Hepatic stellate cell (primary cell): ENCODE data around the gene LYVE1.
"Not testable (repeated sequence)": the region's sequence is repeated elsewhere in the genome, so short reads cannot be mapped to it uniquely, and the experiment has no call there.

Experiments used
- DNase-seq: peaks from one replicate; pipeline ENCODE4 v3.0.0; 2011; ENCODE audit warnings: low spot score

Gene LYVE1

DNA sequence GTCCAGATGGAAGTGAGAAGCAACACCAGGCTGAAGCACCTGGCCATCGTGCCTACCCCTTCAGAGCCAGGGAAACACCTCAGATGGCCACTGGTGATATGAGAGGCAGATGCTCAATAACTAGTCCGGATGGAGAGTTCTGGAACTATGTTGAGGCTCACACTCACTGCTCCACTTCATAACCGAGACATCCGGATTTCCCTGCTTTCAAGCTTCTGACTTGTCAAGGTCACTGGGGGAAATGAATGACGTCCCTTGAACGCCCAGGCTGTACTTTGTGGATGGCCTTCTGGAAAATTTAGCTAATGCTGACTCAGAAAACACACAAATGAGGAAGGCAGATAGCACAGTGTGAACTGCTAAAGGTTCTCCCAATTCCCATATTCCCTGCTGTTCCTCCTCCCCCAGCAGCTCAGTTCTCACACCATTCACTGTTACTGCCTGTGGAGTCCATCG is at the start of gene LYVE1:
Gene LYVE1, minus strand, starts transcription at position 180 of the 456 bp plus-strand sequence. Its CDS starts 133 bp downstream, at position 47.
- no peak for DNase-seq

DNA sequence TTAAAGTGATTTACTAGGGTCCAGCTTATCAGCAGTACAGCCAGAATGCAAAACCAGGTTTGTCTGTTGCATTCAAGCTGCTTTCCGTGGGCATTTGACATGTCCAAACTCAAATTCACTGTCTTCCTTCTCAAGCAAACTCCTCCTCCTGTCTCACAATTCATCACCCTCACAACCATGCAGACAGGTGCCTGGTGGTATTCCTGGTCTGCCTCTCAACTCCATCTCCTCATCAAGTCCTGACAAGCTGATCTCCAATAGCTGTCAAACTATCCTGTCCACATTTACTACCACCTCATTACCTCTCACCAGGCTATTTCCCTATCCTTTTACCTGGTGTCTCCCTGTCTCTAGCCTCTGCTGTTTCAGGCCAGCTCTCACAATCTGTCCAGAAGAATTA is 49.1 kb upstream of the LYVE1 start:
- no peak for DNase-seq

GRCh38 chr11:10611979-10612862 is 43.8 kb upstream of the LYVE1 start:
- DNase-seq = no peak

DNA sequence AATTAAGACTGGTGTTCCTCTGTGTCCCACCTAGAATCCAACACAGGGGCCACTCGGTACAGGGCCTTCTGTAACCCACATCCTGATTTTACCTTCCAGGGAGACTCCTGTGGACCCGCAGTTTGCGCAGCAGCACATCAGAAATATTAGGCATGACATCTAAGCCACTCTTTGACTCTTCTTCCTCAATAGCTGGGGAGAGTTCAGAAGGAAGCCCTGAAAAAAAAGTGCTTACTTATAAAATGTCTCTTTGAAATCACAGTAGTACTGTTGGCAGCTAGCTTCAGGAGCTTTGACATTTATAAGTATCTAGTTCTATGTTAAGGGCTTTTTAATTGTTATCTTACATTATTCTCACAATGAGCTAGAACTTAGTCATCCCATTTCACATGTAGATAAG is 41.2 kb upstream of the LYVE1 start:
- no peak for DNase-seq

DNA sequence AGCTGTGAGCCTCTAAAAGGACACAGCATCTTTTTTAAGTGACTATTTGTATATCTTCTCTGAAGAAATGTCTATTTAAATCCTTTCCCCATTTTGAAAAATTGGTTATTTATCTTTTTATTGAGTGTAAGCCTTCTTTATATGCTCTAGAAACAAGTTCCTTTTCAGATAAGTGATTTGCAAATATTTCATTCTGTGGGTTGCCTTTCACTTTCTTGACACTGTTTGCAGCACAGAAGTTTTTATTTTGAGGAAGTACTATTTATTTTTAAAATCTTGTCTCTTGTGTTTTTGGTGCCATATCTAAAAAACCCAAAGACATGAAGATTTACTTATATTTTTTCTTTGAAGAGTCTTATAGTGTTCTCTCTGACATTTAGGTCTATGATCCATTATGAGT is 40.1 kb upstream of the LYVE1 start:
- DNase-seq = no peak

- DNase-seq = no peak
These were observed 39.1 kb upstream of the LYVE1 start for GRCh38 chr11:10607462-10608132.

GRCh38 chr11:10606536-10607208 is 38.2 kb upstream of the LYVE1 start:
- no peak for DNase-seq

DNA sequence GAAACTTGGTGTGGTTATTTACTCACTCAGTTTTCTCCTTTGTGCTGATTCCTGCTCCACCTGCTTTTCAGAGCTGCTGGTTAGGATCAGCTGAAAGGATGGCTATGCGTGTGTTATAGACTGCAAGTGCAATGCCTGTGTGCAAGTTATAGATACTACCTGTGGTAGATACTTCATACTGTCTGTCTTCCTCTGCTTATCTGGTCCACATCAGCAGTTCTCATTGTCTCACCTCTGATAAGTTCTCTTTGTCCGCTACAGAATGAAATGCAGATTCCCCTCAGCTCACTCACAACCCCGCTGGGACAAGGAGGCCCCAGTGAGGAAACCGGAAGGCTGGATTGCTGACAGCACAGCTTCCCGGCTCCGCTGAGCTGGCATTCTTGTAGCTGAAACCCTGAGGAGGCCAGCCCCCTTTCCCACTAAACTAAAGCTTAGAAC is 37.5 kb upstream of the LYVE1 start:
- DNase-seq = peak; percentile 64

- no peak for DNase-seq
These were observed 36.3 kb upstream of the LYVE1 start for GRCh38 chr11:10604798-10605197.

GRCh38 chr11:10604340-10604748 is 35.9 kb upstream of the LYVE1 start:
- DNase-seq = no peak

- no peak for DNase-seq
These were observed 35.3 kb upstream of the LYVE1 start for GRCh38 chr11:10603721-10604297.

DNA sequence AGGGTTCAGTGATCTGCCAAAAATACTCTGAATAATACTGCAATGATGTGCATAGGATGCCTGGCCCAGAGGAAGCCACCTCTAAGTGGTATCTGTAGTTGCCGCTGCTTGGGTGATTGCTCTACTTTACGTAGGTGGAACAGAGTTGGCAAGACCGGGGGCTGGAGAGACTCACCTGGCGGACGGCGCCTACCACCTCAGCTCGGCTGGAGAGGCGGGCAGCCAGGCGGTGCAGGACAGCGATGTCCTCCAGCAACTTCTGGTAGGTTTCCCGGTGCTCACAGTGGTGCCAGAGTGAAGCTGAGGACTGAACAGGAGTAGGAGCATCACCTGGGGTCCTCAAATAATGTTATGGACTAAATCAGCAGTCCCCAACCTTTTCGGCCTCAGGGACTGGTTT is 34.5 kb upstream of the LYVE1 start:
- no peak for DNase-seq

DNA sequence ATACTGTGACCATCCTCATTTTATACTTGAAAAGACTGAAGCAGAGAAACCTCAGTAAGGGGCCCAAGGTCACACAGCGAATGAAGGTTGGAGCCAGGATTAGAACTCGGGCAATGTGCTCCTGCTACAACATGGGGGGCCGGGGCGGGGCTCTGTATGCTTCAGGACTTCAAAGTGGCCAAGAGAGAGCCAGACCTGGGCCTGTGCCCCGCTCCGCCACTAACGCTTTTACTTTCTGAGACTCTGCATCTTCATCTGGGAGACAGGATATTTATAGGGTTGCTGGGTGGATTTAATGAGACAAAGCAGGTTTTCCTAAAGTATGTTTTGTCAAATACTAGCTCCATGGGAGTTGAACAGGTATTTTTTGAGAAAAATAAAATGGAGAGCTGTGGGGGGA is 33.9 kb upstream of the LYVE1 start:
- no peak for DNase-seq

GRCh38 chr11:10601837-10602236 is 33.4 kb upstream of the LYVE1 start:
- DNase-seq = no peak

GRCh38 chr11:10600570-10601248 is 32.2 kb upstream of the LYVE1 start:
- no peak for DNase-seq

DNA sequence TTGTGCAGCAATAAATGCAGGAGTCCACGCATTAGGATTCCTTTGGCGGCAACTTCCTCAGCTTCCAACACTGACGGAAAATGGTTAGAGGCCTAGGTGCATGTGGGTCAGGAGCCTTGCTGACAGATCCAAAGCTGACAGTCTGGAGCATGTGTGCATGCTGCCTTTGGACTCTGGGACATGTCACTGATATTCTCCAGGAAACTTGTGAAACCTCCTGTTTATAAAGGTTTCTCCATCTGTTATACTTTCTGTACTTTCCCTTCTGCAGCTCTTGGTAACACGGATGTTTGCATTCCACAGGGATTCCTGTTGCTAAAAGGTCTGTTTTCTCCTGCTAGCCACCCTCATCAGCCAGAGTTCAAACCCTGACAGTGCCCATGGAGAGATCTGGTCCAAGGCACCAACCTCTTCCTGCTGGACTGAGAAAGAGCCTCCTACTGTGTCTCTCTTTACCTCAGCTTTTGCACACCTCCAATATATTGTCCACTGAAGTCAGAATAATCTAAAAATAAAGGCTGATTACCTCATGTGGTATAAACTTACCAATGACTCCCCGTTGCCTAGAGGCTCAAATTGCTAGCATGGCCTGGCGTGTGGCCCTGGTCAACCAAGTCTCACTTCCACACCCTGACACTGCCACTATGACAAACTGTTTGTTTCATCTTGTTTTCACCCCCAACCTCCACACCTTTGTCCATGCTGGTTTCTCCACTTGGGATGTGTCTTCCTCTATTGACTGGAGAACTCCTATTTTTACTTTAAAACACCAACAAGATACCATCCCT is 31.1 kb upstream of the LYVE1 start:
- DNase-seq = peak; percentile 31

- DNase-seq = no peak
These were observed 30.4 kb upstream of the LYVE1 start for GRCh38 chr11:10598816-10599215.

DNA sequence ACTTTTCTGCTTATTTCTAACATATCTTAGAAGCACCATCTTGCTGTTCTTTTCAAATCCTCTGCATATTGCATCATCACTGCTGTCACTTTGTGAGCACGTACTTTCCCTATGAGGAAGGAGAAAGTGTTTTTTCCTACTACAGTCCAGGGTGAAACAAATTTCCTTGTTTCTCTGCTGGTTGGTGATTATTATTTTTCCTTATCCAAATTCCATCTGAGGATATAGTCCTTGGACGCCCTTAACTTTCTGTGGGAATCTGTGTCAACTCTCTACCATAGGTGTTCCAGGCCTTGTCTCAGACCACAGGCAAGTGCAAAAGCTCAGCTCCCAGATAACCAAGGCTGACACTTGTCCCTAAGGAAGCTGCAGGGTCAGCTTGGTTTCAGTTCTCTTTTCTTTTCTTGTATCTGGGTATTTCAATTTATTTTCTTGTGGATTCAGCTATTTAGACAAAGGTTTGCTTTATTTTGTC is 29.4 kb upstream of the LYVE1 start:
- DNase-seq = no peak

DNA sequence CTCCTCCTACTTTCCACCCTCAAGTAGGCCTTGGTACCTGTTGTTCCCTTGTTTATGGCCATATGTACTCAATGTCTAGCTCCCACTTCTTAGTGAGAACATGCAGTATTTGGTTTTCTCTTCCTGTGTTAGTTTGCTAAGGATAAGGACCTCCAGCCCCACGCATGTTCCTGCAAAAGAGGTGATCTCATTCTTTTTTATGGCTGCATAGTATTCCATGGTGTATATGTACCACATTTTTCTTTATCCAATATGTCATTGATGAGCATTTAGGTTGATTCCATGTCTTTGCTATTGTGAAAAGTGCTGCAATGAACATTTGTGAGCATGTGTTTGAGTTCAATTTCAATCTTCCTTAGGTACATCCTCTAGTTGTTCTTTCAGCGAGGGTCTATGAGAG is 27.4 kb upstream of the LYVE1 start:
- DNase-seq = not testable (repeated sequence)

- DNase-seq = no peak
These were observed 25.9 kb upstream of the LYVE1 start for GRCh38 chr11:10594407-10594806.

- peak; percentile 78 for DNase-seq
These were observed 23.9 kb upstream of the LYVE1 start for GRCh38 chr11:10592331-10592730.
